ENCODE measurements around the gene POLDIP3. TPM values are rescaled to one million over a fixed set of nuclear protein-coding genes. Genes with fewer than 3 reads are reported as not detected.

Gene POLDIP3
- polyA plus RNA-seq, 4 donors, result 114 to 119 (median 116) TPM

Other genes starting within 250 kb of the POLDIP3 start
- gene NFAM1, start 182.5 kb downstream of the POLDIP3 start, polyA plus RNA-seq (ENCODE audit: insufficient read length in 4 of 4), result 1 to 10 TPM in 2 of 4 donors, under 1 TPM in 2; 0.81 to 1.1 (median 1.0) TPM
- gene RRP7A, start 95.1 kb downstream of the POLDIP3 start, polyA plus RNA-seq (ENCODE audit: insufficient read length in 4 of 4), result 10 to 100 TPM; 27.3 to 36.4 (median 31.6) TPM
- gene SERHL2, start 60.9 kb downstream of the POLDIP3 start, polyA plus RNA-seq (ENCODE audit: insufficient read length in 4 of 4), result 1 to 10 TPM; 5.3 to 8.3 (median 6.5) TPM
- under 1 TPM in 1 of 4 donors, not detected in 3; 0.14 TPM for gene ATP5MGL, start 25.7 kb upstream of the POLDIP3 start, polyA plus RNA-seq (ENCODE audit: insufficient read length in 4 of 4)
- 100 to 1,000 TPM; 147 to 175 (median 158) TPM for gene CYB5R3, start 34.5 kb upstream of the POLDIP3 start, polyA plus RNA-seq (ENCODE audit: insufficient read length in 4 of 4)
- gene A4GALT, start 106.0 kb upstream of the POLDIP3 start, polyA plus RNA-seq (ENCODE audit: insufficient read length in 4 of 4), result 10 to 100 TPM; 15.8 to 27.4 (median 16.7) TPM
- 10 to 100 TPM; 45.5 to 57.4 (median 49.4) TPM for gene ARFGAP3, start 242.4 kb upstream of the POLDIP3 start, polyA plus RNA-seq (ENCODE audit: insufficient read length in 4 of 4)